GM19240 (cell line): ENCODE data around the gene CPLX3.

Source experiments
- DNase-seq: peaks from one replicate; pipeline ENCODE4 v3.0.0; 2011; ENCODE audit warnings: low spot score; ENCODE audit not compliant: insufficient read length

CPLX3 gene

DNA sequence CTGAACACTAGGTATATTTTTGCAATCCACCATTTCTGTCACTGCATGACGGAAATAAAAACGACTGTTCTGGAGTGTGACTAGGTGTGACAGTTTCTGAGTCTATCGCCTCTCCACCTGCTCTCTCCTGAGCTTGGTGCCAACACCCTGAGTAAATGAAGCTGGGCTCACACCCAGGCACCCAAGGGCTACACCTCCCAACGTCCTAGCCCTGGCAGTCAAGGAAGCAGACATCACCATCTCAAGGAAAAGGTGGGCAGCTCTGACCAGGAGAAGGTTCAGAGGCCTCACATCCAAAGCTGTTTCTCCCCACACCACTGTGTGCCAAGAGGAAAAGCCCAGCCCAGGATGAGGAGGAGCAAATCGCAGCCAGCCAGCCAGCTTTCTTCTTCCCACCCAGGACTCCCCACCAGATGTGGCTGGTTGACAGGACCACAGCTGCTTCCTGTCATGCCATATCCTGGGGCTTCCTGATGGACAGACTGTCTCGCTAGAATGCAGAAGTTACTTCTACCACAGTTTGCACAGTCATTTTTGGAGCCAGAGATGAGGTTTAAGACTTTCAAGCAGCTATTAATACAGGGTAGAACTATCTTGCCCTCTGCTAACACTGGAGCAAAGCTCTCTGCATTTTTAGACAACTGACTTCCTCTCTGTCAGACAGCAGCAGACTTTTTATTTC is 43.4 kb downstream of the CPLX3 start:
- DNase-seq, result peak; percentile 81

DNA sequence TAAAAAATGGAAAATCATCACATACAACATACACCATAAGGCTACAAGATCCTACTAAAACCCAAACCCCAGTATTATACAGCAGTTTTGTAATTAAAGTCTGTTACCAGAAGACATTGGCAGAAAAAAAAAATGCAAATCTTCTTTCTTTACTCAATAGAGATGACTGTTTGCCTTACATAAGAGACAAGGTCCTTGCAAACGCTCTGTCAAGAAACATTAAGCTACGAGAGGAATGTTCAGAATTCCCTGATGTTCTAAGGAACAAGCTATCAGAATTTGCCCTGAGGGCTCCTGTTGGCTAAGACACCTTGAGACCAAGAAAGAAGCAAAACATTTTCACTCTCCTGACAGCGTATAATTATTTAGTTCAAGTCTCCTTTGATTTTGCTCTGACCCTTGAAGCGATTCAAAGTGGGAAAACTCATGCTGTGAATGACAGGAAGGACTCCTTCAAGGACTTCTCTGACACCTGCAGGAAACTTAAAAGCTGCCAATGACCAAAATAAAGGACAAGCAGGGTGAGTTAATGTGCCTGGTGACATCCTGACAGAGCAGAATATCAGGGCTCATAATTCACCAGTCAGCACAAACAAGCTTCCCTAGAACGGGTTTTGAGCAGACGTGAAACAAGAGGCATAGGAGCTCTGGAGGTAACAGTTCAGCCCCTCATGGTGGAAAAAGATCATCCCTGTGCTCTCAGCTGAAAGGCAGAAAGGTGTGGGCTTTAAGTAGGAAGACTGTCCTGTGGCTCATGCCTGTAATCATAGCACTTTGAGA is 44.2 kb downstream of the CPLX3 start:
- DNase-seq, result no peak

DNA sequence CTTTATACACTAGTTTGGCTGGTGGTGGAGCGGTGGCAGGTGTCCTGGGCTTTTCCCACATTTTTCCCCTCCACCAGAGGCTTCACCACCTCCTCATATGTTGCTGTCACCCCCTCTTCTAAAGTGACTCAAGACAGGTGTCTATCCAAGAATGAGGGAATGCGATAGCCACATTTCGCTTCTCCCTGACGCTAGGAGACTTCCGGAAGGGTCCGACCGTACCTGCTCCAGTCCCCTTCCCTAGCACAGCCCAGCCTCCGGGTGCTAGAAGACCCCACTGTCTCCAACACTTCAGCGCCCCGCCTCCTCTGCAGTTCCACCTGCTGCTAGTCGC is 46.2 kb downstream of the CPLX3 start:
- DNase-seq, result no peak

DNA sequence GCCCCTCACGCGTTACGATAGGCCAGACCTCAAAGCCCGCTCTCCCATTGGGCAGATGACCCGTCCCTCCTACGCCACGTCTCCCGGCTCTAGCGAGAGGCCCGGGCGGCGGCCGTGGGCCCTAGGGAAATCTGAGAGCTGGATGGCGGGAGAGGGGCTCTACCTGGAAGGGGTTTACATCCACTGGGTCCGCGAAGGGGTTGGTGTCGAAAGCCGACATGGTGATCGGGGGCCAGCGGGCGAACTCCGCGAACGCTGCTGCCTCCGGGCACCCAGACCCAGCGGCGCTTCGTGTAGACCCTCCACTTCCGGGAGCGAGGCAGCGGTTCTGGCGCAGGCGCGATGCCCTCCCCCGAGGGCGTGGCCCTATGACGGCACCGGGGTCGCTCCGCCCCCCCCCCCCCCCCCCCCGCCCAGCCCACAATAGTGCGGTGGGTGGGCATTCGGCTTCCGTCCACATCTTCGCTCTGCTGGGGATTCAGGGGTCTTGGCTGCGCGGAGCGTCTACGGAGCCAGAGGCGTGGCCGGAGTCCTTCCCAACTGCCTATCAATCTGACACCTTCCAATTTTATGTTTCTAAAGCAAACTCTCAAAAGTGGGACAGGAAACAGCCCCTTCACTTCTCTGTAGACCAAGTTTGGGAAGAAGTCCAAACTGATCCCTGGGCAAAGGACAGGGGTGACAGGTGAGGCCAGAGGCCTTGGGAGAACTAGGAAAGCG is 46.8 kb downstream of the CPLX3 start, which contains the start of gene SCAMP2:
SCAMP2 (minus strand) TSS at position 330 of the 720 bp plus-strand sequence; CDS start at position 220, 110 bp downstream.
- peak; percentile 96 for DNase-seq

DNA sequence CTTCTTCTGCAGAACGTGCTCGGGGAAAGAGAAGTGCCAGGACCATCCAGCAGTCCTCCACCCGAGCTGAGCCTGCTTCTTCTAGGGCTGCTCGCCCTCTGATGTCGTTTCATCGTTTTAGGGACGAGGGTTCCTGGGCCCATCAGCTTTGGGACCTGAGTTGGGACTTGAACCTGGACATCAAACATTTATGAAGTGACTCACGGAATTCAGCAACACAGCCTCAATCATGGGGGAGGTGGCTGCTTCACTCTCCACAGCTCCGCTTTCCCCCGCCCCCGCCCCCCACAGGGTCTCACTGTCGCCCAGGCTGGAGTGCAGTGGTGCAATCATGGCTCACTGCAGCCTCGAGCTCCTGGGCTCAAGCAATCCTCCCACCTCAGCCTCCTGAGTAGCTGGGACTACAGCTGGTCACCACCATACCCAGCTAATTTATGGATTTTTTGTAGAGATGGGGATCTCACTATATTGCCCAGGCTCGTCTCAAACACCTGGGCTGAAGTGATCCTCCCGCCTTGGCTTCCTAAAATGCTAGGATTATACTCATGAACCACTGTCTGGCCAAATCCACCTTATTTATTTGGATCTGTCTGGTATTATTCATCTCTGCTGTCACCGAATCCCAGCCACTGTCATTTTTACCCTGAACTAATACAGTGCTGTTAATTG is 47.5 kb downstream of the CPLX3 start:
- DNase-seq, result no peak

DNA sequence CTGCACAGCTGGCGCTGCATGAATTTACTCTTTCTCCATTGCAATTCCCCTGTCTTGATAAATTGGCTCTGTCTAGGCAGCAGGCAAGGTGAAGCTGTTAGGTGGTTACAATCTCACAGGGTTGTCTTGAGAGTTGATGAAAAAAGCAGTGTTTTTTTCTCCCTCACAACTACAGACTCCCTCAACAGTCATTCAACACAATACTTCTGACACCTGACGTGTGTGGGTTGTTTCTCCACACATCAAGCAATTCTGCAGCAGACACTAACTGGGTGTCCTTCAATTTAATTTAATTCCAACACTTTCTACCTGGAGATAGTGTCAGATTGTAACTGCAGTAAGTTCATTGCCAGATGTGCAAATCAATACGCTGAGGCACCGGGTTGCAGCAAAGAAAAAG is 51.8 kb downstream of the CPLX3 start:
- no peak for DNase-seq
